K562 (cell line): ENCODE measurements around the gene DRAXIN. TPM values are rescaled to one million over a fixed set of nuclear protein-coding genes. Genes with fewer than 3 reads are reported as not detected.

Experiments used
- ARID1B ChIP-seq: fragments of 450-650 bp; IDR thresholded peaks from 2 replicates; pipeline ENCODE4 v1.6.1; 2016; ENCODE audit warnings: antibody characterized with exemption, mild to moderate bottlenecking, inconsistent platforms
- CAMTA2 ChIP-seq: fragments of 250-450 bp; sonication (Bioruptor Pico); conservative IDR thresholded peaks from 2 replicates; pipeline ENCODE4 v1.5.1; 2022
- CCNT2 ChIP-seq: IDR thresholded peaks from 2 replicates; pipeline ENCODE4 v1.6.1; 2011; ENCODE audit warnings: borderline replicate concordance, low read depth, mild to moderate bottlenecking, moderate library complexity, mixed read lengths, low read length; ENCODE audit not compliant: insufficient read length; ENCODE audit errors: extremely low read depth
- DDX20 ChIP-seq: fragments of 450-650 bp; IDR thresholded peaks from 2 replicates; pipeline ENCODE4 v1.6.1; 2016; ENCODE audit warnings: missing genetic modification characterization, low read depth, mild to moderate bottlenecking, missing compliant biosample characterization, moderate library complexity
- PML ChIP-seq: IDR thresholded peaks from 2 replicates; pipeline ENCODE4 v1.6.1; 2012; ENCODE audit warnings: low read length, inconsistent platforms
- SRSF3 ChIP-seq: fragments of 200-400 bp; formaldehyde crosslinking; IDR thresholded peaks from 2 replicates; pipeline ENCODE4 v1.6.1; 2016; ENCODE audit warnings: mild to moderate bottlenecking, low read length, moderate library complexity; ENCODE audit not compliant: insufficient read depth
- polyA plus RNA-seq, 8 experiments: library from polyadenylated mRNA; depleted of rRNA in 4 of 8; stranded (reverse) in 5 of 8; unstranded in 3 of 8; fragments of >200 nt; fragmentation: Nextera tagmentation in 2 of 8; fragmentation: Illumina TruSeq in 1 of 8; extraction: Ambion mirVana in 2 of 8; extraction: Trizol in 1 of 8; gene quantifications; 2 replicates each; pipeline versions ENCODE4 v1.2.1 to v1.2.3, GENCODE V29; 2011 to 2014; ENCODE audit warnings: inconsistent platforms in 1 of 8, missing spikeins in 1 of 8
- total RNA-seq, 7 experiments: library from RNA; depleted of rRNA in 6 of 7; stranded (reverse); fragments of >200 nt in 6 of 7; fragmentation: Illumina TruSeq in 2 of 7; extraction: Trizol in 2 of 7; gene quantifications; 2 replicates each; pipeline versions ENCODE4 v1.2.1 to v1.2.3, GENCODE V29; 2011 to 2021; ENCODE audit warnings: low replicate concordance in 1 of 7
- TF ChIP-seq, protein P1 (sequence below): fragments of 450-650 bp; IDR thresholded peaks from 2 replicates; pipeline ENCODE4 v1.6.1; 2018; ENCODE audit not compliant: partially characterized antibody
- TF ChIP-seq, protein P2 (sequence below): IDR thresholded peaks from 3 replicates; pipeline ENCODE4 v1.6.1; 2011; ENCODE audit warnings: borderline replicate concordance, mild to moderate bottlenecking; ENCODE audit not compliant: insufficient read length, insufficient read depth
- TF ChIP-seq, protein P3 (sequence below): fragments of 250-450 bp; sonication (Bioruptor Pico); IDR thresholded peaks from 2 replicates; pipeline ENCODE4 v1.8.0; 2021; ENCODE audit warnings: moderate library complexity, mild to moderate bottlenecking, inconsistent platforms
- TF ChIP-seq, protein P4 (sequence below): fragments of 250-450 bp; sonication (Bioruptor Pico); IDR thresholded peaks from 2 replicates; pipeline ENCODE4 v1.4.0; 2020
- TF ChIP-seq, protein P5 (sequence below): fragments of 450-650 bp; IDR thresholded peaks from 2 replicates; pipeline ENCODE4 v1.7.1; 2018; ENCODE audit warnings: mild to moderate bottlenecking, low read depth; ENCODE audit not compliant: partially characterized antibody

Gene DRAXIN
- total and polyA plus RNA-seq, 9 of the 15 experiments (the other 6 are each of a cell fraction or from before 2014, with no cell fraction given): 0.01 to 0.04 (median 0.01) TPM; not detected in 6

DNA sequence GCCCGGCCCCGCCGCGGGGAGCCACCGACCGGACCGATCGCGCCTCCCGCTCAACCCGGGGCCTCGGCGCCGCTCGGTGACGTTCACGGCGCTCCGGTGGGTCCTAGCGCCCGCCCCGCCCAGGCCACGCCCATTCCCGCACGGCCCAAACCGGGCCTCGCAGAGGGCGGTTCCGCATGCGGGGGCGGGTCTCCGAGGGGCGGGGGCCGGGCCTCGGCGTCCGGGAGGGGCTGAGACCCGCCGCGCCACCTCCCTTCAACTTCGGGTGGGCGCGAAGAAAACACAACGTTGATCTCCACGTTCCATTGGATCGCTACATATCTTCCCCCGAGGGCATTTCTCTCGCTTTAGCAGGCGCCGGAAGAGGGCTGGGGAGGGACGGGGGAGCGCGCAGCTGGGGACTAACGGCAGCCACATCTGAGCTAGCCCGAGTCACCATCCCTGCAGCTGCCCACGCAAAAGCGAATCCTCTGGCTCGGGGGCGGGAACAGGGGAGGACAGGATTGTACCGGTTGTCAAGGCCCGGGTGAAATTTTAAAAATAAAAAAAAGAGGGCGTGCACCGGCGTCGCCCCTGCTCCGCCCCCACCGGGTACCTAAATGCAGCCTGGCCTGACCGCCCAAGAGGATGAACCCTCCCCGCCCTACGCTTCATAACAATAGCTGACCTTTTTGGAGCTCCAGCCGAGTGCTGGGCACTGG is 10.3 kb upstream of the DRAXIN start, which contains the start of gene MAD2L2 (continued):
- TF ChIP-seq, protein P1, sequence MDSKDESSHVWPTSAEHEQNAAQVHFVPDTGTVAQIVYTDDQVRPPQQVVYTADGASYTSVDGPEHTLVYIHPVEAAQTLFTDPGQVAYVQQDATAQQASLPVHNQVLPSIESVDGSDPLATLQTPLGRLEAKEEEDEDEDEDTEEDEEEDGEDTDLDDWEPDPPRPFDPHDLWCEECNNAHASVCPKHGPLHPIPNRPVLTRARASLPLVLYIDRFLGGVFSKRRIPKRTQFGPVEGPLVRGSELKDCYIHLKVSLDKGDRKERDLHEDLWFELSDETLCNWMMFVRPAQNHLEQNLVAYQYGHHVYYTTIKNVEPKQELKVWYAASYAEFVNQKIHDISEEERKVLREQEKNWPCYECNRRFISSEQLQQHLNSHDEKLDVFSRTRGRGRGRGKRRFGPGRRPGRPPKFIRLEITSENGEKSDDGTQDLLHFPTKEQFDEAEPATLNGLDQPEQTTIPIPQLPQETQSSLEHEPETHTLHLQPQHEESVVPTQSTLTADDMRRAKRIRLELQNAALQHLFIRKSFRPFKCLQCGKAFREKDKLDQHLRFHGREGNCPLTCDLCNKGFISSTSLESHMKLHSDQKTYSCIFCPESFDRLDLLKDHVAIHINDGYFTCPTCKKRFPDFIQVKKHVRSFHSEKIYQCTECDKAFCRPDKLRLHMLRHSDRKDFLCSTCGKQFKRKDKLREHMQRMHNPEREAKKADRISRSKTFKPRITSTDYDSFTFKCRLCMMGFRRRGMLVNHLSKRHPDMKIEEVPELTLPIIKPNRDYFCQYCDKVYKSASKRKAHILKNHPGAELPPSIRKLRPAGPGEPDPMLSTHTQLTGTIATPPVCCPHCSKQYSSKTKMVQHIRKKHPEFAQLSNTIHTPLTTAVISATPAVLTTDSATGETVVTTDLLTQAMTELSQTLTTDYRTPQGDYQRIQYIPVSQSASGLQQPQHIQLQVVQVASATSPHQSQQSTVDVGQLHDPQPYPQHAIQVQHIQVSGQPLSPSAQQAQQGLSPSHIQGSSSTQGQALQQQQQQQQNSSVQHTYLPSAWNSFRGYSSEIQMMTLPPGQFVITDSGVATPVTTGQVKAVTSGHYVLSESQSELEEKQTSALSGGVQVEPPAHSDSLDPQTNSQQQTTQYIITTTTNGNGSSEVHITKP: peak; percentile 95
- TF ChIP-seq, protein P2, sequence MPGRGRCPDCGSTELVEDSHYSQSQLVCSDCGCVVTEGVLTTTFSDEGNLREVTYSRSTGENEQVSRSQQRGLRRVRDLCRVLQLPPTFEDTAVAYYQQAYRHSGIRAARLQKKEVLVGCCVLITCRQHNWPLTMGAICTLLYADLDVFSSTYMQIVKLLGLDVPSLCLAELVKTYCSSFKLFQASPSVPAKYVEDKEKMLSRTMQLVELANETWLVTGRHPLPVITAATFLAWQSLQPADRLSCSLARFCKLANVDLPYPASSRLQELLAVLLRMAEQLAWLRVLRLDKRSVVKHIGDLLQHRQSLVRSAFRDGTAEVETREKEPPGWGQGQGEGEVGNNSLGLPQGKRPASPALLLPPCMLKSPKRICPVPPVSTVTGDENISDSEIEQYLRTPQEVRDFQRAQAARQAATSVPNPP: no peak
- TF ChIP-seq SRSF3: no peak
- TF ChIP-seq, protein P3, sequence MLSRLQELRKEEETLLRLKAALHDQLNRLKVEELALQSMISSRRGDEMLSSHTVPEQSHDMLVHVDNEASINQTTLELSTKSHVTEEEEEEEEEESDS: no peak
- TF ChIP-seq PML: peak; percentile 52
- peak; percentile 94 for TF ChIP-seq CCNT2
- no peak for TF ChIP-seq CAMTA2 (CRISPR knock-in tag)
- TF ChIP-seq, protein P4, sequence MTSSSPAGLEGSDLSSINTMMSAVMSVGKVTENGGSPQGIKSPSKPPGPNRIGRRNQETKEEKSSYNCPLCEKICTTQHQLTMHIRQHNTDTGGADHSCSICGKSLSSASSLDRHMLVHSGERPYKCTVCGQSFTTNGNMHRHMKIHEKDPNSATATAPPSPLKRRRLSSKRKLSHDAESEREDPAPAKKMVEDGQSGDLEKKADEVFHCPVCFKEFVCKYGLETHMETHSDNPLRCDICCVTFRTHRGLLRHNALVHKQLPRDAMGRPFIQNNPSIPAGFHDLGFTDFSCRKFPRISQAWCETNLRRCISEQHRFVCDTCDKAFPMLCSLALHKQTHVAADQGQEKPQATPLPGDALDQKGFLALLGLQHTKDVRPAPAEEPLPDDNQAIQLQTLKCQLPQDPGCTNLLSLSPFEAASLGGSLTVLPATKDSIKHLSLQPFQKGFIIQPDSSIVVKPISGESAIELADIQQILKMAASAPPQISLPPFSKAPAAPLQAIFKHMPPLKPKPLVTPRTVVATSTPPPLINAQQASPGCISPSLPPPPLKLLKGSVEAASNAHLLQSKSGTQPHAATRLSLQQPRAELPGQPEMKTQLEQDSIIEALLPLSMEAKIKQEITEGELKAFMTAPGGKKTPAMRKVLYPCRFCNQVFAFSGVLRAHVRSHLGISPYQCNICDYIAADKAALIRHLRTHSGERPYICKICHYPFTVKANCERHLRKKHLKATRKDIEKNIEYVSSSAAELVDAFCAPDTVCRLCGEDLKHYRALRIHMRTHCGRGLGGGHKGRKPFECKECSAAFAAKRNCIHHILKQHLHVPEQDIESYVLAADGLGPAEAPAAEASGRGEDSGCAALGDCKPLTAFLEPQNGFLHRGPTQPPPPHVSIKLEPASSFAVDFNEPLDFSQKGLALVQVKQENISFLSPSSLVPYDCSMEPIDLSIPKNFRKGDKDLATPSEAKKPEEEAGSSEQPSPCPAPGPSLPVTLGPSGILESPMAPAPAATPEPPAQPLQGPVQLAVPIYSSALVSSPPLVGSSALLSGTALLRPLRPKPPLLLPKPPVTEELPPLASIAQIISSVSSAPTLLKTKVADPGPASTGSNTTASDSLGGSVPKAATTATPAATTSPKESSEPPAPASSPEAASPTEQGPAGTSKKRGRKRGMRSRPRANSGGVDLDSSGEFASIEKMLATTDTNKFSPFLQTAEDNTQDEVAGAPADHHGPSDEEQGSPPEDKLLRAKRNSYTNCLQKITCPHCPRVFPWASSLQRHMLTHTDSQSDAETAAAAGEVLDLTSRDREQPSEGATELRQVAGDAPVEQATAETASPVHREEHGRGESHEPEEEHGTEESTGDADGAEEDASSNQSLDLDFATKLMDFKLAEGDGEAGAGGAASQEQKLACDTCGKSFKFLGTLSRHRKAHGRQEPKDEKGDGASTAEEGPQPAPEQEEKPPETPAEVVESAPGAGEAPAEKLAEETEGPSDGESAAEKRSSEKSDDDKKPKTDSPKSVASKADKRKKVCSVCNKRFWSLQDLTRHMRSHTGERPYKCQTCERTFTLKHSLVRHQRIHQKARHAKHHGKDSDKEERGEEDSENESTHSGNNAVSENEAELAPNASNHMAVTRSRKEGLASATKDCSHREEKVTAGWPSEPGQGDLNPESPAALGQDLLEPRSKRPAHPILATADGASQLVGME: no peak
- no peak for TF ChIP-seq DDX20 (tag)
- TF ChIP-seq, protein P5, sequence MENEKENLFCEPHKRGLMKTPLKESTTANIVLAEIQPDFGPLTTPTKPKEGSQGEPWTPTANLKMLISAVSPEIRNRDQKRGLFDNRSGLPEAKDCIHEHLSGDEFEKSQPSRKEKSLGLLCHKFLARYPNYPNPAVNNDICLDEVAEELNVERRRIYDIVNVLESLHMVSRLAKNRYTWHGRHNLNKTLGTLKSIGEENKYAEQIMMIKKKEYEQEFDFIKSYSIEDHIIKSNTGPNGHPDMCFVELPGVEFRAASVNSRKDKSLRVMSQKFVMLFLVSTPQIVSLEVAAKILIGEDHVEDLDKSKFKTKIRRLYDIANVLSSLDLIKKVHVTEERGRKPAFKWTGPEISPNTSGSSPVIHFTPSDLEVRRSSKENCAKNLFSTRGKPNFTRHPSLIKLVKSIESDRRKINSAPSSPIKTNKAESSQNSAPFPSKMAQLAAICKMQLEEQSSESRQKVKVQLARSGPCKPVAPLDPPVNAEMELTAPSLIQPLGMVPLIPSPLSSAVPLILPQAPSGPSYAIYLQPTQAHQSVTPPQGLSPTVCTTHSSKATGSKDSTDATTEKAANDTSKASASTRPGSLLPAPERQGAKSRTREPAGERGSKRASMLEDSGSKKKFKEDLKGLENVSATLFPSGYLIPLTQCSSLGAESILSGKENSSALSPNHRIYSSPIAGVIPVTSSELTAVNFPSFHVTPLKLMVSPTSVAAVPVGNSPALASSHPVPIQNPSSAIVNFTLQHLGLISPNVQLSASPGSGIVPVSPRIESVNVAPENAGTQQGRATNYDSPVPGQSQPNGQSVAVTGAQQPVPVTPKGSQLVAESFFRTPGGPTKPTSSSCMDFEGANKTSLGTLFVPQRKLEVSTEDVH: peak; percentile 64
- TF ChIP-seq ARID1B: peak; percentile 72
